Stimulated activated CD4-positive, alpha-beta T cell treated with anti-CD3 and anti-CD28 coated beads, Interleukin-4, amount 100 ng/mL, for 48 hours (primary cell): ENCODE data around the gene HDAC7.

ENCODE experiments used
- DNase-seq, 2 donors: peaks; one replicate each; pipeline ENCODE4 v3.0.0-alpha.2; 2020; ENCODE audit warnings: low read depth in 2 of 2

Gene HDAC7

GRCh38 chr12:47819896-47820630, at the start of gene HDAC7:
Gene HDAC7 (minus strand): TSS chr12:47819903. CDS start chr12:47819785, 118 bp downstream.
- peak; percentile 70 to 78 for DNase-seq

GRCh38 chr12:47868552-47869031, 48.9 kb upstream of the HDAC7 start:
- no peak for DNase-seq

- no peak for DNase-seq
Measured at GRCh38 chr12:47868041-47868440, 48.3 kb upstream of the HDAC7 start.

- peak; percentile 49 to 67 for DNase-seq
Measured at GRCh38 chr12:47867495-47867941, 47.8 kb upstream of the HDAC7 start.

- DNase-seq = no peak
Measured at GRCh38 chr12:47864646-47865235, 45.0 kb upstream of the HDAC7 start.

GRCh38 chr12:47863985-47864384, 44.3 kb upstream of the HDAC7 start:
- no peak for DNase-seq

- DNase-seq = no peak
Measured at GRCh38 chr12:47863467-47863866, 43.8 kb upstream of the HDAC7 start.

- DNase-seq = no peak
Measured at GRCh38 chr12:47862881-47863280, 43.2 kb upstream of the HDAC7 start.

GRCh38 chr12:47862167-47862750, 42.6 kb upstream of the HDAC7 start:
- no peak for DNase-seq

GRCh38 chr12:47860873-47861272, 41.2 kb upstream of the HDAC7 start:
- DNase-seq = no peak

GRCh38 chr12:47860279-47860841, 40.7 kb upstream of the HDAC7 start:
- peak in 1 of 2 donors; percentile 38 for DNase-seq

GRCh38 chr12:47858511-47859266, 39.0 kb upstream of the HDAC7 start:
- DNase-seq = no peak

GRCh38 chr12:47856721-47857575, 37.2 kb upstream of the HDAC7 start:
- DNase-seq = no peak

GRCh38 chr12:47856094-47856493, 36.4 kb upstream of the HDAC7 start:
- DNase-seq = no peak

- DNase-seq = no peak
Measured at GRCh38 chr12:47855502-47855901, 35.8 kb upstream of the HDAC7 start.

- no peak for DNase-seq
Measured at GRCh38 chr12:47854531-47854930, 34.8 kb upstream of the HDAC7 start.

GRCh38 chr12:47852096-47852571, 32.4 kb upstream of the HDAC7 start:
- no peak for DNase-seq

GRCh38 chr12:47851303-47851952, 31.7 kb upstream of the HDAC7 start:
- DNase-seq = no peak

- no peak for DNase-seq
Measured at GRCh38 chr12:47850153-47851084, 30.7 kb upstream of the HDAC7 start.
